ENCODE measurements around the gene C1QTNF3.
"Not testable (repeated sequence)": the region's sequence is repeated elsewhere in the genome, so short reads cannot be mapped to it uniquely, and the experiment has no call there.

Gene C1QTNF3, protein sequence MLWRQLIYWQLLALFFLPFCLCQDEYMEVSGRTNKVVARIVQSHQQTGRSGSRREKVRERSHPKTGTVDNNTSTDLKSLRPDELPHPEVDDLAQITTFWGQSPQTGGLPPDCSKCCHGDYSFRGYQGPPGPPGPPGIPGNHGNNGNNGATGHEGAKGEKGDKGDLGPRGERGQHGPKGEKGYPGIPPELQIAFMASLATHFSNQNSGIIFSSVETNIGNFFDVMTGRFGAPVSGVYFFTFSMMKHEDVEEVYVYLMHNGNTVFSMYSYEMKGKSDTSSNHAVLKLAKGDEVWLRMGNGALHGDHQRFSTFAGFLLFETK

GRCh38 chr5:34043099-34043876, at the start of gene C1QTNF3:
Gene C1QTNF3, minus strand, starts transcription at chr5:34043213. Its CDS starts 88 bp downstream, at chr5:34043125.
- DNase-seq: no peak

- not testable (repeated sequence) for DNase-seq
Measured at GRCh38 chr5:34091039-34091438, 48.0 kb upstream of the C1QTNF3 start.

DNA sequence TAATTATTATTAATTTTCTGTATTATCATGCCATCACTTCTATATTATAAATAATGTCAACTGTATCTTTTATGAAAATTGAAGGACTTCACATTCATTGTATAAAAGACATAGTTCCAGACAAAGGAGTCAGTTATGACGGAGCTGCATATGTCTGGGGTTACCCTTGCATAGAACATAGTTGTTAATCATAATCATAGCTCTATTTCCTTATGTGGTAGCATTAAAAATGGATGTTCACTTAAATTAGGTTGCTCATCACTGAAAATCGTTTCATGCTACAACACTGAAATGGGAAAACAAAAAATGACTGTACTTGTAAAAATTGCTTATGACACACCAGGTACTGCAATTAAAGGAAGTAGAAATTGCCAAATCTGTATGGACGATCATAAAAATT, 46.8 kb upstream of the C1QTNF3 start:
- DNase-seq: not testable (repeated sequence)

DNA sequence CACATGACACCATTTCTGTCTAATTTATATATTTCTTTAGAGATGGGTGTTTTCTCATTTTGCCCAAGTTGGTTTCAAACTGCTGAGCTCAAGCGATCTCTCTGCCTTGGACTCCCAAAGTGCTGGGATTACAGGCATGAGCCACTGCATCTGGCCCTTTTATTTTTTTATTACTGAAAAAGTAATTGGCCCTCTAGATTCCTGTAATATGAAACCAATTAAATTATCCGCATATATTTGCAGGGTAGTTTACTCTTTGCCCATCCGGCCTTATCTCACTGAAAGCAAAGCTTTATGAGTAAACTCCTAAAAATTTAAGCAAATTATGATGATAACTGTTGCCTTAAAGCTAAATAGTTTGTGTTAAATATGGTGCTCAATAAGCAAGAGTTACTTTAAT, 44.7 kb upstream of the C1QTNF3 start:
- DNase-seq: not testable (repeated sequence)

GRCh38 chr5:34083898-34084297, 40.9 kb upstream of the C1QTNF3 start:
- not testable (repeated sequence) for DNase-seq

- not testable (repeated sequence) for DNase-seq
Measured at GRCh38 chr5:34079505-34079904, 36.5 kb upstream of the C1QTNF3 start.

DNA sequence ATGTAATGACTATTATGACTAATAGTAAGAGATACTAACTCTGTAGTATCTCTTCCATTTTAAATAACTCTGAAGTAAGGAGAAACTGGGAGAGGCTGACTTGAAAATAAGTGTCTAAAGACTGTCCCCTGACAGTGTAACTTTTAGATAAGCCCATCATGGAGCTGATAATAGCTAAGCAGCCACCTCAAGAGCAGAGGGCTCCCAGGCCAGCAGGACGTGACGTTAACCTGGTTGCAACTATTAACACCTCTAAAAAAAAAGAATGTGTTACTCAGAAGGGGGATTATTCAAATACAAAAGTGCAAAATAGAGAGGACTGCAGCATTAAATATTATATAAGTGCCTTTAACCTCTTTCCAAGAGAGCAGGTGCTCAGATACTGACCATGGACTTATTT, 34.6 kb upstream of the C1QTNF3 start:
- DNase-seq: not testable (repeated sequence)

- DNase-seq: not testable (repeated sequence)
Measured at GRCh38 chr5:34076719-34077364, 33.8 kb upstream of the C1QTNF3 start.

DNA sequence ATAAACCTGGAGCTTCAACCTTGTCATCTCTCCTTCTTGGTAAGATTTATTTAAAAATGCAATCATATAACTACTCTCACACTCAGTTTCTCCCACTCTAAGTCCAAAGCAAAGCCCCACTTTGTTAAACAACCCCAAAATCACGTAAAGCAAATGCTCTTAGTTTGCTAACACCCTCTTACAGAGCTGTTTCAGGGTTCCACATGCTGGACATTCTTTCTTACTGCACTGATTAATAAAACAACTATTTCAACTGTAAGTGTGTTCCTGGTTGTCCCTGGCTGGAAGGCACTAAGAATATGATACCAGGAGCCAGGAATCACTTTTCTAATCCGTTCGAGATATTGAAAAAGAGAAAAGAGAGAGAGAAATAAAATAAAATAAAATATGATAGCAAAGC, 31.5 kb upstream of the C1QTNF3 start:
- not testable (repeated sequence) for DNase-seq

DNA sequence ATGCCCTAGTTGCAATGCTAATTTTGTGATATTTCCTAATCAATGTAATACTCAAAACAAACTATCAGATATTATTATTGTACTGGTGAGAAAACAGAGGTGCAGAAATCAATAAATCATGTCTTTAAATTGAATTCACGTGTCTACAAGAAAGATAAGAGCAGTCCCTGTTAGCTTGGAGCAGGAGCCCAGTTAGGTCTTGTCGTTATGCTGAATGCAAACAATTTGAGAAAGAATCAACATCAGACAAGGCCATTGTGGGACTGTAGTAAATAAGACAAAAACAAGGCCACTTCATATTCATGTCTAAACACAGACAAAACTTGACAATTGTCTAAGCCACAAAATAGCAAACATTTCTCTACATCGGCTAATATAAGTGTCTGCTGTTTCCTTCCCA, 31.1 kb upstream of the C1QTNF3 start:
- not testable (repeated sequence) for DNase-seq

GRCh38 chr5:34070626-34071025, 27.6 kb upstream of the C1QTNF3 start:
- DNase-seq: not testable (repeated sequence)

DNA sequence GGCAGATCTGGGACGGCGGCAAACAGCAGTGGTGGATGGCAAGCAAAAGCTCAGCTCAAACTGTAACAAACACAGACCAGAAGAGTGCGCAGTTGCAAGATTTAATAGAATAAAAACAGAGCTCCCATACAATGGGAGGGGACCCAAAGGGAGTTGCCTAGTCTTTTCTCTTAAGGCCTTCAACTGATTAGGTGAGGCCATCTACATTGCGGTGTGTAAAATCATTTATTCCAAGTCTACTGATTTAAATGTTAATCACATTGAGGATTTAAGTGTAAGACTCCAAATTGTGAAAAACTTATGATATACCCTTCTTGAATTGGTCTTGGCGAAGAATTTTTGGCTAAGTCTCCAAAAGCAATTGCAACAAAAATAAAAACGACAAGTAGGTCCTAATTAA, 21.6 kb upstream of the C1QTNF3 start:
- DNase-seq: no peak

DNA sequence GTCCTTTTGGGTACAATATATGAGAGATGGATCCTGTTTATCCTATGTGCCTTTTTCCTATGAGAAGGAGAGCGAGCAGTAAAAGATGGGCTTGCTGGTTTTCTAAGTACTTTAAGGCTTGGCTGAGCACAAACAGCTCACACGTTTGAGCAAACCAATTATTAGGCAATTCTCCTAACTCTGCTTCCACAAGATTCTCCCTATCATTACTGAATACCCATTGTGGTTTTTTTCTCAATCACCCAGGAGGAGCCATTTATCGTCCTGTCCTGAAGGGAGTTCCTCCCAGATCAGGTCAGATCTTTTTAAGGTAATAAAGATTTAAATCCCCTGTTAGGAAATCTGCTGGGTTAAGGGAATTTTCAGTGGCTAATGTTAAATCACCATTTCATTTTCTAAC, 19.4 kb upstream of the C1QTNF3 start:
- DNase-seq: no peak

DNA sequence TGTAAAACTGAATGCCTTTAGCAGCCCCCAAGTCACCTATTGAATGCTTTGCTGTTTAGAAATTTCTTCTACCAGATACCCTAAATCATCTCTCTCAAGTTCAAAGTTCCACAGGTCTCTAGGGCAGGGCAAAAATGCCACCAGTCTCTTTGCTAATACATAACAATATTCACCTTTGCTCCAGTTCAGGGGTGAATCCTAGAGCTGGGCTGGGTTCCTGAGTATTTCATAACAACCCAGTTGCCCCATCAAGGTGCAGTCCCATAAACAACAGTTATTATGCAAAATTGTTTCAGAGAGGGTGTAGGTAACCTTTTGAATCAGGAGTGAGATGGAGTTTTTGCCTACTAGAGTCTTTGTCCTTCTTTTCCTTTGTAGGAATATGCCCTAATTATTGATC, 19.0 kb upstream of the C1QTNF3 start:
- DNase-seq: no peak

DNA sequence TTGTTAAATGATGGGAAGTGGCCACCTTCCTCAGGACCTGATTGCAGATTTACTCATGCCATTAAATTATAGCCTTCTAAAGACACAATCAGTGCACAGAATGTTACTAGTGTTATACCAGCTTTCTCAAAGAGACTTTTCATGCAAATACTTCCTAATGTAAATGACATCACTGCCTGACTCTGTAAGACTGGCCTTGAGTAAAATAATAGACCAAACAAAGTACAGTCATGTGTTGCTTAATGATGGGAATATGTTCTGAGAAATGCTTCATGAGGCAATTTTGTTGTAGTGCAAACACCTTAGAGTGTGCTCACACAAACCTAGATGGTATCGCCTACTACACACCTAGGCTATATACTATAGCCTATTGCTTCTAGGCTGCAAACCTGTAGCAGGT, 17.0 kb upstream of the C1QTNF3 start:
- no peak for DNase-seq

DNA sequence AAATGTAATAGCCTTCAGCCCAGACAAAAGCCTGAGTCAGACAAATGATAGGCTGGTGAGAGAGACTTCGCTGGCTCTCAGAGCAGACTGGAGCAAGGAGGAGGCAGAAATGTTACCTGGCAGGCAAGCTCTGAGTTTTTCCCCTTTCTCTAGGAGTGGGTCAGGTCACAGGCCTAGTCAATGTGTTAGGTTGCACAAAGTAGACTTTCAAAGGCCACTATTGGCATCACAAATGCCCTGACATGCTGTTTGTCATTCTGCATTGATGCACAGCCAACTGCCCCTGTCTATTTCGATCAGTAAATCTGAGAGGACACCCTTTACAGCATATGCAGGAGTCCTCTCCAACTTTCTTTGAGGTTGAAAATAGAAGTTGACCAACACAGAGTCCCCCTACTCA, 15.5 kb upstream of the C1QTNF3 start:
- DNase-seq: no peak

DNA sequence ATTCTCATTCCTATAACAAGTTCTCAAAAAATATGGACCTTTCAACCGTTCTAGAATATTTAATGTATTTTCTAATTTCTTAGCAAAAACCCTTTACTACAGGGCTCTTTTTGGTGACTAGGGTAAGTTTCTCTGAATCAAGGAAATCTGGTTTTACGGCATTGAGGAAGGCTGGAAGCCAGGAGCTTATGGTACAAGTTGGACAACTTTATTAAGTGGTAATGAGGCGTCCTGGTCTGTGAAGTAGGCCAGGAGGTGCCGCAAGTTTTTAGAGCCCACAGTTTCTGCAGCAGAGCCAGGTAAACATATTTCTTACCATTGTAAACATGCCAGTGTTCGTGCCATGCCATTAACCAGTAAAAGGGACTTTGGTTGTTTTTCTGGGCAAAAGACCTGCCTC, 14.6 kb upstream of the C1QTNF3 start:
- no peak for DNase-seq

DNA sequence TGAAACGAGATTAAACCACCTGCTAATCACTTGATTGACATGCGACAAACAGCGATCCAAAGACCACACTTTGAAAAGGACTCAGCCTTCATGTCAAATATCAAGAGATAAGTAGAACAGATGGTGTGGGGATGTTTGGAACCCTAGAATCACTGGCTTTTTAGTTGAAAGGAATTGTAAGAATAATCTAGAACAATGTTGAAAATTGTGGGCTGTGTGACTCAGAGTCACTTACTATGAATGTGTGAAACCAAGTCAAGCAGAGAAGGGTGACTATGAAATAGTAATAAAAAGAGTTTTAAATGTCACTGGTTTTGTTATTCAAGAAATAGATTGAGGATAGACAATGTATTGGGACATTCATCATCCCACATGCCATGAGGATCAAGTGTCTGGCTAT, 14.1 kb upstream of the C1QTNF3 start:
- no peak for DNase-seq

GRCh38 chr5:34055667-34056066, 12.7 kb upstream of the C1QTNF3 start:
- DNase-seq: no peak

GRCh38 chr5:34054400-34054729, 11.4 kb upstream of the C1QTNF3 start:
- no peak for DNase-seq

DNA sequence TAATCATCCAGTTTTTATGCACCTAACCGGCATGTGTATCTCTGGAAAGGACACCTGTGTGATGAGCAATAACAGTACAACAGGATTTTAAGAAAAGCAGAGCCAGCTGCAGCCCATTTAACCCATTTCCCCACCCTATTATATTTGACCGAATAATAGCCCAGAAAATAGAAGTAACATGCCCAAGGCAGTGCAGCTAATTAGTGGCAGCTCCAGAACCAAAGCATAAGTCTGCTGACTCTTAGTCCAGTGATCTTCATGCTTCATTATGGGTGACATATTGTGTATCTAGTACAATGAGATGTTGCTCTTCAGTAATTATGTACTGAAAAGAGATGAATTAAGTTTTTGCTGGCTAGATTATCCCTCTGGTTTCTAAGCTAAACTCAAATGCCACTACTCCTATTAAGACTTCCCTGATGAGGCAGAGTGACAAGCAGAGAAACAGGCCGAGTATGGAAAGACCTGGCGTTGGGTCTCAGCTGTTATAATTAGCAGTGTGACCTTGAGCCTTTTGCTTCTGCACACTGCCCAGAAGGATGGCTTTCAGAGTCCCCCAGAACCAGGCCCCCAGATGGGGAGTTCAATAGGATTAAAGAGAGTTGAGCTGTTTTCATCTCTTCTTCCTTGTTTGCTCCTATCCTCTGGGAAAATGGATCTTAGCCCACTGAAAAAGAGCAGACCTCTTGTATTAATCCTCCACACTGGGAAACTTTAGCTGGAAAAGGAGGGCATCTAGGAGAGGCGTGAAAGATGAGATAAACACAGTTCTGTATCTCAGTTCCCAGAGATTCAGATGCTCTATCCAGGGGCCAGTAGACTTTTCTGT, 10.8 kb upstream of the C1QTNF3 start:
- no peak for DNase-seq

DNA sequence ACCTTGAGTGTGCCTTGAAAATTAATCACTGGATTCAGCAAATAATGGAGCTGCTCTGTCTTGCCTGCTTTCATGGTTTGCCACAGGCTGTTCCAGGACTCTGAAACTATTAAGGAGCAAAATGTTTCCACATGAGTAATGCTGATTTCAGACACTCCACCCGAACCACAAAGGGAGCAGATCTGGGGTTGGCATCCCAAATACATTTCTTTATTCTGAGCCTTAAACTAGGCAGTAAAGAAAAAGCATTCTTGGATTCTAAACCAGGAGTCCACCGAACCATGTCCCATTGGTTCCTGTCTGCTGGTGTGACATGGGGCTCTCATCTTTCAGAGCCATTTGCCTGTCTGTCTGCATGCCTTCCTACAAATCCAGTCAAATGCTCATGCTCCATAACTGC, 10.1 kb upstream of the C1QTNF3 start:
- no peak for DNase-seq

DNA sequence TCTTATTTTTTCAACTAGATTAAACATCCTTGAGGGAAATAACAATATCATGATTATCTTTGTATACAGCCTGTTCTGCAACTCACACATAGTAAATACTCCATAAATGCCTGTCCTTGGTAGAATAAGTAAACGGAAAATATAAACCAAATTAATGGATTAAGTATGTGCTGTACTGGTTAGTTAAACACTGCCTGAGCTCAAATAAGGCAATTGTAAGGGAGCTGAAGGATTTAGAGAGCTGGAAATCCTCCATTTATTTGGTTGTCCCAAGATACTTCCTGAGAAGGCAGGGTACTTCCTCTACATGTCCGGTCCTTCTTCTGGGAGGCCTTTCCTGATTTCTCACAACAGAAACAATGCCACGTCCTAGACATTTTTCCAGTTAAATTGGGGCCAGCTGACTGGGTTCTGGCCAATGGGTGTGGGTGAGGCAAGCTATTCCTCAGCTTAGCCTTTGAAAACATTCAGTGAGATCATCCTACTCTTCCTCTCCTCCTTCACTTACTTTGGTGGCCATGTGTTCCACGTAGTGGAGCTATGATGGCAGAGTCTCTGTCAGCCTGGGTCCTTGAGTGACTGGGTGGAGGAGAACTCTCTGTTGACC, 8.5 kb upstream of the C1QTNF3 start:
- DNase-seq: no peak

Data from NK-92 treated with Interleukin-12 subunit alpha and Interleukin-12 subunit beta, amount 100 ng/mL, for 24 hours (cell line).